Upper lobe of left lung (tissue), 6 donors: ENCODE results near the gene NPHP4. TPM values are rescaled to one million over a fixed set of nuclear protein-coding genes. Genes with fewer than 3 reads are reported as not detected.

ENCODE experiments used
- ATAC-seq, 2 donors: fragments of 200-7000 bp; cut with Tn5 transposase; one replicate each; pipeline ENCODE4 v1.9.1; 2022; ENCODE audit warnings: mild to moderate bottlenecking in 2 of 2, moderate library complexity in 2 of 2; ENCODE audit not compliant: low FRiP score in 2 of 2
- DNase-seq, 2 donors: peaks; one replicate each; pipeline ENCODE4 v3.0.0-alpha.2; 2019 to 2020
- H3K27ac ChIP-seq, 4 donors: fragments of 200-600 bp; sonication (generic); one replicate each; pipeline ENCODE4 v1.5.1; 2016 to 2019
- H3K27me3 ChIP-seq, 4 donors: fragments of 200-600 bp; sonication (generic); one replicate each; pipeline ENCODE4 v1.5.1; 2017 to 2019
- H3K36me3 ChIP-seq, 4 donors: fragments of 200-600 bp; sonication (generic); one replicate each; pipeline ENCODE4 v1.5.1; 2016 to 2019
- H3K4me1 ChIP-seq, 4 donors: fragments of 200-600 bp; sonication (generic); one replicate each; pipeline ENCODE4 v1.5.1; 2018 to 2019
- H3K4me3 ChIP-seq, 4 donors: fragments of 200-600 bp; sonication (generic); one replicate each; pipeline ENCODE4 v1.5.1; 2017 to 2019; ENCODE audit warnings: mild to moderate bottlenecking in 2 of 4, moderate library complexity in 1 of 4
- H3K9me3 ChIP-seq, 4 donors: fragments of 200-600 bp; sonication (generic); one replicate each; pipeline ENCODE4 v1.5.1; 2018 to 2019
- CTCF ChIP-seq, 6 experiments: fragments of 450-650 bp in 4 of 6; fragments of 200-600 bp in 2 of 6; sonication (generic) in 2 of 6; IDR thresholded peaks; one replicate each; pipeline ENCODE4 v1.5.1; 2016 to 2019; ENCODE audit warnings: antibody characterized with exemption in 6 of 6
- EP300 ChIP-seq, 4 donors: sonication (generic); formaldehyde crosslinking; IDR thresholded peaks; one replicate each; pipeline ENCODE4 v1.5.1; 2017; ENCODE audit warnings: antibody characterized with exemption in 4 of 4, control low read depth in 2 of 4
- POLR2A ChIP-seq, 4 donors: fragments of 450-650 bp; IDR thresholded peaks; one replicate each; pipeline ENCODE4 v1.5.1; 2016 to 2017; ENCODE audit warnings: antibody characterized with exemption in 4 of 4, mild to moderate bottlenecking in 2 of 4
- POLR2AphosphoS5 ChIP-seq, 2 donors: sonication (generic); formaldehyde crosslinking; IDR thresholded peaks; one replicate each; pipeline ENCODE4 v1.5.1; 2017; ENCODE audit warnings: antibody characterized with exemption in 2 of 2
- WGBS, 2 donors: methylation state at CpG; one replicate each; pipeline ENCODE4 v1.1.5; 2017 to 2018; 5-methylcytosine and 5-hydroxymethylcytosine counted together
- total RNA-seq, 6 donors: library from RNA; depleted of rRNA in 4 of 6; stranded (reverse); fragments of >200 nt in 4 of 6; gene quantifications; one replicate each; pipeline versions ENCODE4 v1.1.0 to v1.2.1, GENCODE V29; 2016 to 2021
- donor health status: DM: no; HTN: no; CAD: no; lungs with moderate emphysema.
- donor health status: DM: no; HTN: yes; CAD: no; lungs with severe emphysema.

The NPHP4 gene
- total RNA-seq, 6 donors from 2014 or later: 13.5 to 45.1 (median 19.9) TPM

DNA sequence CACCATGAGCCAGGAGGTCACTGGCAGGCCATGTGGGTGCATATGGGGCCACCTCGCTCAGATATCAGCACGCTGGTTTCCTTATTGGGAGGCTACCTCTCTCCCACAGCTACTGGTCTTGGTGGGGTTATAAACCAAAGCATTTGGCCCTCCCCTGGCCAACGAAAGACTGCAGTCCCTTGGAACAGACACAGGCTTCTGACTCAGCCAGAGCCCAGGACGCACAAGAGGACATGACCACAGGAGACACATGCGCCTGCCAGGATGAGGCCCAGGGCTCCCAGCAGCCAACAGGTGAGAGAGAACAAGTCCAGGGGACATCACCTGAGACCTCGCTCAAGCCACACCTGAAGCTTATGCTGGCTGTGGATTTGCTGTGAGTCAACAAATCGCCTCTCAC lies 13.8 kb downstream of the NPHP4 start:
- Histone ChIP-seq H3K4me1 (peaks cover 0 to 9% (median 5%) of the 10 kb centered on the region in 4 donors), H3K27ac (no peak overlapping the region), H3K4me3 (no peak overlapping the region), H3K9me3 (no peaks in the 10 kb centered on the region), H3K36me3 (peaks cover 0 to 22% (median 3%) of the 10 kb centered on the region in 4 donors), H3K27me3 (no peaks in the 10 kb centered on the region)
- ATAC-seq: no peak
- DNase-seq: peak in 1 of 2 donors; percentile 28
- TF ChIP-seq POLR2AphosphoS5 (IDR thresholded peaks at IDR 0.05) (no peak), CTCF (IDR thresholded peaks at IDR 0.05) (no peak), EP300 (IDR thresholded peaks at IDR 0.05) (no peak), POLR2A (IDR thresholded peaks at IDR 0.05) (no peak)
- 80% methylated on average over 2 to 7 of the region's 7 CpGs for WGBS, 2 donors

DNA sequence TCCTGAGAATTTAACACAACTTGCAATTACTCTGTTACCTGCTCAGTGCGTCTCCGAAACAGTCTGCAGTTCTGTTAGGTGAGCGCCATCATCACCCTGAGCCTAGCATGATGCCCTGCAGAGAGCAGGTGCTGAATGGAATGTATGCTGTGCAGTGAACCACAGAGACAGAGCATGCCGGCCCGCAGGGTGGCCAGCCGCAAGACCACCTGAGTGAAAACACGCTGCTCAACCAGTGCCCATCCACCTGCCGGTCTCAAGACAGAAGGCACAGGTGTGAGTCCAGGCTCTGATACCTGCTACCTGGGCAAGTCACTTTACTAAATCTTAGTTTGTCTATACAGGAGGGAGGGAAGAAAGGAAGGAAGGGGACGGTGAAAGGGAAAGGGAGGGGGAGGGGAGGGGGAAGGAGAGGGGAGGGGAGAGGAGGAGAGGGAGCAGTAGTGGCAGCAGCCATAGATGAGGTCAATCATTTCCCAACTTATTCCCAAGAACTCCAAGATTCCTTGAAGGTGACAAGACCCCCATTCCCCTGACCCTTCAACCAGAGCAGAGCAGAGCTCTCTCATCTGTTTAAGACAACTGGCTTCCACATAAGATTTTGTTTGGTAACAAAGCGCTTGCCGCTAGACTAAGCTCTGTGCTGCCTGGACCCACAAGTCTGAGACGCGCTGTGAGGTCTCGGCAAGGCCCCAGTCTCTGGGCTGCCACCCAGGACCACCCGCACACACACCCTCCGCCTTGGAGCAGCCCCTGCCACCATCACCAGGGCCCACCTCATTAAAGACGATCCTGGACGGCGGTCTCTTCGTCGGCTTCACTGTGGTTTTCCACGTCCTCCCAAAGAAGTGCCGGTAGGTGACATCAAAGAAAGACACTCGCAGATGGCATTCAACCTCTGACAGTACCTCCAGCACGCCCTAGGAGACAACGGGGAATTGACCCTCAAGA lies 14.5 kb downstream of the NPHP4 start:
- Histone ChIP-seq H3K27ac (no peak overlapping the region), H3K4me1 (peaks cover 0 to 9% (median 5%) of the 10 kb centered on the region in 4 donors), H3K36me3 (peaks cover 0 to 22% (median 3%) of the 10 kb centered on the region in 4 donors), H3K27me3 (no peaks in the 10 kb centered on the region), H3K9me3 (no peaks in the 10 kb centered on the region), H3K4me3 (no peak overlapping the region)
- ATAC-seq (no peak), DNase-seq (peak in 1 of 2 donors; percentile 10)
- TF ChIP-seq POLR2AphosphoS5 (IDR thresholded peaks at IDR 0.05) (no peak), CTCF (IDR thresholded peaks at IDR 0.05) (no peak), EP300 (IDR thresholded peaks at IDR 0.05) (no peak), POLR2A (IDR thresholded peaks at IDR 0.05) (no peak)
- 89 to 91% methylated on average over 19 to 25 of the region's 26 CpGs for WGBS, 2 donors

DNA sequence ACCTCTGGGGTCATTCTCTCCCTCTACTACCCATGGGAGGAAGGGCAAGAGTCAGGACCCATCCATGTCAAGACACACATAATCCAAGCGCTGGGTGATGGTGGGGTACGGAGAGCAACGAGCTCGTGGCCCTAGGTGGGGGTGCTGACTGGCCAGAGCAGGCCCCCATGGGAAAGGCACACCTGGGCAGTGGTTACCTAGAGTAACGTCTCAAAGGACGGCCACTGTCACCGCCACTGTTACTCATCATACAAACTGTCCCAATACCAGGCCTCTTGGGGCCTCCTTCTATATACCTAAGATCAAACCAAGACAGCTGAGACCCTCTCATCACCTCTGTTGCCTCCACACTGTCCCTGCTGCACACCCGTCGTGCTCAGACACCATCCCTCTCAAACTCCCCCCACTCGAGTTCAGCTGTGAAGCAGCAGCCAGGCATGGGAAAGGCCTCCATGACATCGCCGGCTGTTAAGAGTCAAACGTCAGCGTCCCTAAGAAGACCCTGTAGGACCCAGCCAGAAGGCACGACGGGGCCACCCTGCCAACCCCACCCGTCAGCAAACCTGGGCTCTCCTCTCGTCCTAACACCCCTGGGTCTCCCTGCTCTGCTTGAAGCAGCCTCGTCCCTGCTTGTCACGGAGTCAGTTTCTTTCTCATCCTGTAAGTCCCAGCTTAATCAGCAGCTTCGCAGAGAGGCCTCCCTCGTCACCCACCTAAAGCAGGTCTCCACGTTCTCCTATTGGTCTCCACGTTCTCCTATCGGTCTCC lies 15.3 kb downstream of the NPHP4 start:
- no peak overlapping the region for H3K27ac ChIP-seq
- H3K27me3 ChIP-seq: no peaks in the 10 kb centered on the region
- peaks cover 0 to 9% (median 5%) of the 10 kb centered on the region in 4 donors for H3K4me1 ChIP-seq
- no peak overlapping the region for H3K4me3 ChIP-seq
- DNase-seq (no peak), ATAC-seq (no peak)
- no peak for TF ChIP-seq POLR2A (IDR thresholded peaks at IDR 0.05)
- TF ChIP-seq EP300 (IDR thresholded peaks at IDR 0.05): no peak
- no peak for TF ChIP-seq CTCF (IDR thresholded peaks at IDR 0.05)
- no peak for TF ChIP-seq POLR2AphosphoS5 (IDR thresholded peaks at IDR 0.05)
- H3K9me3 ChIP-seq: no peaks in the 10 kb centered on the region
- peaks cover 0 to 22% (median 3%) of the 10 kb centered on the region in 4 donors for H3K36me3 ChIP-seq
- 95 to 96% methylated on average over 19 to 25 of the region's 25 CpGs for WGBS, 2 donors

DNA sequence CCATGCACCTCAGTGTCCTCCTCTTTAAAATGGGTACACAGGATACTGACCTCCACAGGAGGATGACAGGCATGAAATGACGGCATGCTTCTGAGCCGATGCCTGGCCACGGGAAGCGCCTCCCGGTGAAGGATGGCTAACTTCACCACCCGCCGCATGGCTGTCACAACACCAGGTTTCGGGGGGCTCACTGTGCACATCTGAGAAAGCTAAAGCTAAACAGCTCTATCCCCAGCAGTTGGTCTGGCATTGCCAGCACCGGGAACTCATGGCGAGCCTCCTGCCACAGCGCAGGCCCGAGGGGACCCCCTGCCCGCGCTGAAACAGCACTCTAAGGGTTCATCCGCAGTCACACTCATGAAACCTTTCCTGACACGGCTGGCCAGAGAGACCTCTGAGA lies 16.0 kb downstream of the NPHP4 start:
- Histone ChIP-seq H3K27ac (no peak overlapping the region), H3K36me3 (peaks cover 0 to 22% (median 5%) of the 10 kb centered on the region in 4 donors), H3K27me3 (no peaks in the 10 kb centered on the region), H3K4me1 (peaks cover 0 to 9% (median 5%) of the 10 kb centered on the region in 4 donors), H3K9me3 (no peaks in the 10 kb centered on the region), H3K4me3 (no peak overlapping the region)
- 90 to 95% methylated on average over 15 to 16 of the region's 16 CpGs for WGBS, 2 donors
- ATAC-seq (no peak), DNase-seq (no peak)
- TF ChIP-seq POLR2A (IDR thresholded peaks at IDR 0.05): no peak
- TF ChIP-seq POLR2AphosphoS5 (IDR thresholded peaks at IDR 0.05): no peak
- no peak for TF ChIP-seq CTCF (IDR thresholded peaks at IDR 0.05)
- no peak for TF ChIP-seq EP300 (IDR thresholded peaks at IDR 0.05)
